Naive thymus-derived CD8-positive, alpha-beta T cell (primary cell): ENCODE results near the gene GPBP1. TPM values are rescaled to one million over a fixed set of nuclear protein-coding genes. Genes with fewer than 3 reads are reported as not detected.

Experiments
- ATAC-seq, 2 donors: fragments of 150-1000 bp; cut with Tn5 transposase in 1 of 2; sonication (Bioruptor Pico), chemical (Tn5 transposase) in 1 of 2; 1 replicate in 1 of 2; 2 replicates in 1 of 2; pipeline ENCODE4 v1.10.0; 2021; ENCODE audit warnings: mild to moderate bottlenecking in 2 of 2, moderate library complexity in 2 of 2
- POLR2A ChIA-PET: fragments of 350-600 bp; sonication (Branson Sonifier 250); formaldehyde crosslinking; loops from one replicate; lab custom pipeline; 2021; ENCODE audit warnings: antibody characterized with exemption; lab: Charles Lee
- DNase-seq, 10 donors: peaks; one replicate each; pipeline versions ENCODE4 v3.0.0 to v3.0.0-alpha.2; 2020 to 2022
- H3K27ac Mint-ChIP-seq, 10 donors: one replicate each; pipeline ENCODE4 v1.8.0; 2020 to 2022; ENCODE audit warnings: mild to moderate bottlenecking in 10 of 10, mixed read lengths in 10 of 10, moderate library complexity in 4 of 10, inconsistent platforms in 1 of 10
- H3K27me3 Mint-ChIP-seq, 5 donors: one replicate each; pipeline ENCODE4 v1.8.0; 2021 to 2022; ENCODE audit warnings: mixed read lengths in 5 of 5
- H3K36me3 Mint-ChIP-seq, 3 donors: one replicate each; pipeline ENCODE4 v1.8.0; 2020 to 2022; ENCODE audit warnings: mixed read lengths in 3 of 3, mild to moderate bottlenecking in 2 of 3, inconsistent platforms in 1 of 3
- H3K4me1 Mint-ChIP-seq, 4 donors: one replicate each; pipeline ENCODE4 v1.8.0; 2021 to 2022; ENCODE audit warnings: mixed read lengths in 4 of 4
- H3K4me3 Mint-ChIP-seq, 10 donors: one replicate each; pipeline ENCODE4 v1.8.0; 2020 to 2022; ENCODE audit warnings: mild to moderate bottlenecking in 10 of 10, mixed read lengths in 10 of 10, moderate library complexity in 6 of 10, inconsistent platforms in 1 of 10
- H3K9me3 Mint-ChIP-seq, 9 donors: one replicate each; pipeline ENCODE4 v1.8.0; 2020 to 2022; ENCODE audit warnings: mixed read lengths in 9 of 9, mild to moderate bottlenecking in 3 of 9, inconsistent platforms in 1 of 9, moderate library complexity in 1 of 9
- polyA plus RNA-seq, 3 donors: library from polyadenylated mRNA; unstranded; fragments of 300-500 nt; fragmentation: Illumina TruSeq; gene quantifications; one replicate each; pipeline ENCODE4 v1.2.3, GENCODE V29; 2021
- total RNA-seq, 8 experiments: library from RNA in 2 of 8; stranded (reverse) in 2 of 8; gene quantifications; one replicate each; pipeline ENCODE4 v1.2.3 and lab custom pipeline; 2021 to 2026

The GPBP1 gene
- total and polyA plus RNA-seq, 5 experiments from 2014 or later = 69.8 to 168 (median 97.1) TPM

- H3K9me3 Mint-ChIP-seq = peaks cover 0 to 3% (median 0%) of the 10 kb centered on the region in 9 donors
- H3K4me1 Mint-ChIP-seq = peaks cover 25 to 86% (median 75%) of the 10 kb centered on the region in 4 donors
- peak; percentile 80 to 89 for ATAC-seq
- POLR2A ChIA-PET = no interaction called here
- peak overlapping the region; percentile 63 to 92 (median 84) for H3K27ac Mint-ChIP-seq
- no peaks in the 10 kb centered on the region for H3K27me3 Mint-ChIP-seq
- DNase-seq = peak in 3 of 10 donors; percentile 35 to 58 (median 56)
- H3K4me3 Mint-ChIP-seq = peak overlapping the region; percentile 19 to 85 (median 74)
- peaks cover 4 to 66% (median 14%) of the 10 kb centered on the region in 3 donors for H3K36me3 Mint-ChIP-seq
Observed at GRCh38 chr5:57193757-57194413, 20.0 kb downstream of the GPBP1 start.

GRCh38 chr5:57194653-57195052, 20.8 kb downstream of the GPBP1 start:
- no peak for ATAC-seq
- peaks cover 27 to 85% (median 76%) of the 10 kb centered on the region in 4 donors for H3K4me1 Mint-ChIP-seq
- peaks cover 4 to 63% (median 14%) of the 10 kb centered on the region in 3 donors for H3K36me3 Mint-ChIP-seq

GRCh38 chr5:57195060-57195459, 21.2 kb downstream of the GPBP1 start:
- Mint-ChIP-seq H3K9me3 (peaks cover 0 to 3% (median 0%) of the 10 kb centered on the region in 9 donors), H3K36me3 (peaks cover 4 to 59% (median 14%) of the 10 kb centered on the region in 3 donors), H3K27me3 (no peaks in the 10 kb centered on the region), H3K4me3 (peak overlapping the region in 6 of 10 donors; percentile 20 to 54 (median 22)), H3K27ac (peak overlapping the region in 3 of 10 donors; percentile 41 to 76 (median 58)), H3K4me1 (peaks cover 25 to 85% (median 75%) of the 10 kb centered on the region in 4 donors)
- DNase-seq (no peak), ATAC-seq (no peak)
- POLR2A ChIA-PET = no interaction called here

More at GRCh38 chr5:57194653-57195052, 20.8 kb downstream of the GPBP1 start:
- H3K9me3 Mint-ChIP-seq = peaks cover 0 to 3% (median 0%) of the 10 kb centered on the region in 9 donors
- POLR2A ChIA-PET = no interaction called here
- no peak for DNase-seq
- no peaks in the 10 kb centered on the region for H3K27me3 Mint-ChIP-seq
- peak overlapping the region in 3 of 10 donors; percentile 19 to 28 (median 21) for H3K4me3 Mint-ChIP-seq
- peak overlapping the region in 4 of 10 donors; percentile 18 to 76 (median 52) for H3K27ac Mint-ChIP-seq

GRCh38 chr5:57199866-57200265, 26.0 kb downstream of the GPBP1 start:
- POLR2A ChIA-PET = no interaction called here
- no peak for DNase-seq
- peak overlapping the region; percentile 9 to 75 (median 60) for H3K4me3 Mint-ChIP-seq

GRCh38 chr5:57202811-57203210, 29.0 kb downstream of the GPBP1 start:
- H3K4me1 Mint-ChIP-seq = peaks cover 38 to 93% (median 84%) of the 10 kb centered on the region in 4 donors
- H3K36me3 Mint-ChIP-seq = peaks cover 0 to 37% (median 4%) of the 10 kb centered on the region in 3 donors
- no peaks in the 10 kb centered on the region for H3K9me3 Mint-ChIP-seq
- H3K4me3 Mint-ChIP-seq = peak overlapping the region in 2 of 10 donors; percentile 9 to 34
- no peaks in the 10 kb centered on the region for H3K27me3 Mint-ChIP-seq
- ATAC-seq = no peak
- POLR2A ChIA-PET = interaction anchor here (1.0 kb wide), 1 partner anchor 13 kb away, joined by 3 read pairs; no protein-coding TSS in a partner anchor
- no peak for DNase-seq
- H3K27ac Mint-ChIP-seq = peak overlapping the region in 6 of 10 donors; percentile 34 to 86 (median 66)

More at GRCh38 chr5:57199866-57200265, 26.0 kb downstream of the GPBP1 start:
- H3K27me3 Mint-ChIP-seq = no peaks in the 10 kb centered on the region
- H3K9me3 Mint-ChIP-seq = no peaks in the 10 kb centered on the region
- H3K27ac Mint-ChIP-seq = peak overlapping the region; percentile 6 to 91 (median 63)
- H3K36me3 Mint-ChIP-seq = peaks cover 0 to 46% (median 4%) of the 10 kb centered on the region in 3 donors
- H3K4me1 Mint-ChIP-seq = peaks cover 25 to 88% (median 77%) of the 10 kb centered on the region in 4 donors
- peak; percentile 29 to 46 for ATAC-seq

- POLR2A ChIA-PET = no interaction called here
- no peaks in the 10 kb centered on the region for H3K9me3 Mint-ChIP-seq
- H3K27ac Mint-ChIP-seq = peak overlapping the region; percentile 52 to 85 (median 64)
- peaks cover 0 to 35% (median 4%) of the 10 kb centered on the region in 3 donors for H3K36me3 Mint-ChIP-seq
- ATAC-seq = no peak
- peaks cover 39 to 91% (median 79%) of the 10 kb centered on the region in 4 donors for H3K4me1 Mint-ChIP-seq
- no peaks in the 10 kb centered on the region for H3K27me3 Mint-ChIP-seq
- no peak for DNase-seq
- H3K4me3 Mint-ChIP-seq = peak overlapping the region in 7 of 10 donors; percentile 2 to 74 (median 33)
Observed at GRCh38 chr5:57207007-57207653, 33.3 kb downstream of the GPBP1 start.

- H3K4me1 Mint-ChIP-seq = peaks cover 39 to 90% (median 78%) of the 10 kb centered on the region in 4 donors
- POLR2A ChIA-PET = no interaction called here
- ATAC-seq = no peak
- H3K4me3 Mint-ChIP-seq = peak overlapping the region in 8 of 10 donors; percentile 2 to 74 (median 33)
- DNase-seq = no peak
- peaks cover 0 to 39% (median 4%) of the 10 kb centered on the region in 3 donors for H3K36me3 Mint-ChIP-seq
- no peaks in the 10 kb centered on the region for H3K9me3 Mint-ChIP-seq
- H3K27me3 Mint-ChIP-seq = no peaks in the 10 kb centered on the region
- peak overlapping the region; percentile 13 to 85 (median 62) for H3K27ac Mint-ChIP-seq
Observed at GRCh38 chr5:57207681-57208080, 33.8 kb downstream of the GPBP1 start.

- Mint-ChIP-seq H3K27ac (peak overlapping the region; percentile 22 to 88 (median 68)), H3K4me1 (peaks cover 36 to 85% (median 66%) of the 10 kb centered on the region in 4 donors), H3K27me3 (no peaks in the 10 kb centered on the region), H3K4me3 (peak overlapping the region in 9 of 10 donors; percentile 0 to 59 (median 35)), H3K36me3 (peaks cover 0 to 42% (median 6%) of the 10 kb centered on the region in 3 donors), H3K9me3 (no peaks in the 10 kb centered on the region)
- ATAC-seq (peak in 1 of 2 donors; percentile 16), DNase-seq (no peak)
- POLR2A ChIA-PET = interaction anchor here (1.5 kb wide), 1 partner anchor 36 kb away, joined by 5 read pairs; the partner anchor contains the start of gene GPBP1
Observed at GRCh38 chr5:57209316-57210040, 35.6 kb downstream of the GPBP1 start.

GRCh38 chr5:57210633-57211032, 36.8 kb downstream of the GPBP1 start:
- Mint-ChIP-seq H3K27ac (peak overlapping the region; percentile 45 to 89 (median 80)), H3K9me3 (no peaks in the 10 kb centered on the region), H3K27me3 (no peaks in the 10 kb centered on the region), H3K4me3 (peak overlapping the region in 6 of 10 donors; percentile 17 to 58 (median 32)), H3K4me1 (peaks cover 39 to 88% (median 66%) of the 10 kb centered on the region in 4 donors), H3K36me3 (peaks cover 0 to 46% (median 8%) of the 10 kb centered on the region in 3 donors)
- DNase-seq (no peak), ATAC-seq (peak; percentile 35 to 38)
- POLR2A ChIA-PET = no interaction called here

- peak; percentile 30 to 65 for ATAC-seq
- Mint-ChIP-seq H3K9me3 (no peaks in the 10 kb centered on the region), H3K4me3 (peak overlapping the region in 6 of 10 donors; percentile 10 to 58 (median 20)), H3K27ac (peak overlapping the region; percentile 45 to 89 (median 78)), H3K4me1 (peaks cover 41 to 87% (median 69%) of the 10 kb centered on the region in 4 donors), H3K36me3 (peaks cover 0 to 50% (median 8%) of the 10 kb centered on the region in 3 donors), H3K27me3 (no peaks in the 10 kb centered on the region)
- POLR2A ChIA-PET = interaction anchor here (0.7 kb wide), 1 partner anchor 369 kb away, joined by 3 read pairs; no protein-coding TSS in a partner anchor
- DNase-seq = no peak
Observed at GRCh38 chr5:57211039-57211438, 37.2 kb downstream of the GPBP1 start.

- H3K27me3 Mint-ChIP-seq = no peaks in the 10 kb centered on the region
- peaks cover 23 to 67% (median 42%) of the 10 kb centered on the region in 4 donors for H3K4me1 Mint-ChIP-seq
- POLR2A ChIA-PET = interaction anchor here (1.2 kb wide), 1 partner anchor 306 kb away, joined by 3 read pairs; the partner anchor contains the start of gene SETD9
- DNase-seq (no peak), ATAC-seq (no peak)
- no peak overlapping the region for H3K4me3 Mint-ChIP-seq
- peaks cover 0 to 63% (median 4%) of the 10 kb centered on the region in 3 donors for H3K36me3 Mint-ChIP-seq
- peak overlapping the region; percentile 31 to 84 (median 80) for H3K27ac Mint-ChIP-seq
- H3K9me3 Mint-ChIP-seq = no peaks in the 10 kb centered on the region
Observed at GRCh38 chr5:57215629-57216195, 41.9 kb downstream of the GPBP1 start.
